Mucosa of descending colon (tissue), 3 donors: ENCODE measurements around the gene MYZAP. TPM values are rescaled to one million over a fixed set of nuclear protein-coding genes. Genes with fewer than 3 reads are reported as not detected.

Experiments
- ATAC-seq: fragments of 200-7000 bp; cut with Tn5 transposase; one replicate; pipeline ENCODE4 v1.9.1; 2020; ENCODE audit warnings: mild to moderate bottlenecking, moderate library complexity
- DNase-seq, 3 donors: peaks; one replicate each; pipeline ENCODE4 v3.0.0-alpha.2; 2020
- H3K36me3 ChIP-seq: fragments of 200-600 bp; one replicate; pipeline ENCODE4 v1.8.0; 2021; ENCODE audit warnings: low read depth, mild to moderate bottlenecking
- H3K4me1 ChIP-seq: fragments of 200-600 bp; one replicate; pipeline ENCODE4 v1.8.0; 2021; ENCODE audit warnings: low read depth, mild to moderate bottlenecking
- H3K4me3 ChIP-seq: fragments of 200-600 bp; one replicate; pipeline ENCODE4 v1.8.0; 2021; ENCODE audit warnings: mild to moderate bottlenecking
- H3K9me3 ChIP-seq: fragments of 200-600 bp; one replicate; pipeline ENCODE4 v1.8.0; 2021; ENCODE audit warnings: mild to moderate bottlenecking
- CTCF ChIP-seq: fragments of 200-600 bp; IDR thresholded peaks from one replicate; pipeline ENCODE4 v1.8.0; 2022; ENCODE audit warnings: antibody characterized with exemption, mild to moderate bottlenecking
- intact Hi-C, 2 donors: fragments of 100-400 bp; cut with DNase I in 1 of 2; cut with micrococcal nuclease in 1 of 2; formaldehyde crosslinking; loops; one replicate each; pipeline versions ENCODE4 v1.11.0 to v1.11.1; 2022; cut with DNase I, micrococcal nuclease
- total RNA-seq, 3 donors: library from RNA; stranded (reverse); fragmentation: NEBNext Ultra II Directional in 2 of 3; extraction: Animal tissue kit (Norgen Biotek cat#: 25700) in 2 of 3; gene quantifications; one replicate each; pipeline versions ENCODE4 v1.2.1 to v1.2.4, GENCODE V29; 2021 to 2023
- donor health status: DM: no; HTN: no; CAD: no; lungs with moderate emphysema.
- donor health status: DM: no; HTN: no; CAD: no.
- donor health status: DM: no; HTN: yes; CAD: no.

MYZAP gene
- total RNA-seq, 3 donors from 2014 or later: 17.5 to 18.8 (median 17.9) TPM

GRCh38 chr15:57720867-57721266, 129.2 kb downstream of the MYZAP start:
- TF ChIP-seq CTCF: no peak
- Histone ChIP-seq H3K4me1 (no peaks in the 10 kb centered on the region), H3K4me3 (no peak overlapping the region), H3K36me3 (no peaks in the 10 kb centered on the region), H3K9me3 (no peaks in the 10 kb centered on the region)
- DNase-seq: no peak
- no peak for ATAC-seq
- intact Hi-C loops: no loop called here

GRCh38 chr15:57726411-57726810, 134.7 kb downstream of the MYZAP start:
- intact Hi-C loops: no loop called here
- Histone ChIP-seq H3K4me1 (no peaks in the 10 kb centered on the region), H3K4me3 (no peak overlapping the region), H3K36me3 (no peaks in the 10 kb centered on the region), H3K9me3 (no peaks in the 10 kb centered on the region)
- no peak for TF ChIP-seq CTCF
- ATAC-seq (no peak), DNase-seq (no peak)

- DNase-seq (no peak), ATAC-seq (no peak)
- Histone ChIP-seq H3K36me3 (no peaks in the 10 kb centered on the region), H3K9me3 (no peaks in the 10 kb centered on the region), H3K4me1 (no peaks in the 10 kb centered on the region), H3K4me3 (no peak overlapping the region)
- intact Hi-C loops: no loop called here
- no peak for TF ChIP-seq CTCF
Observed at GRCh38 chr15:57727031-57727430, 135.3 kb downstream of the MYZAP start.

GRCh38 chr15:57728436-57728835, 136.7 kb downstream of the MYZAP start:
- intact Hi-C loops: no loop called here

GRCh38 chr15:57730876-57731275, 139.2 kb downstream of the MYZAP start:
- H3K4me3 ChIP-seq: no peak overlapping the region
- no peak for DNase-seq
- no peak for TF ChIP-seq CTCF
- no peaks in the 10 kb centered on the region for H3K36me3 ChIP-seq
- no peak for ATAC-seq
- H3K9me3 ChIP-seq: no peaks in the 10 kb centered on the region
- no peaks in the 10 kb centered on the region for H3K4me1 ChIP-seq
- intact Hi-C loops: no loop called here

More at GRCh38 chr15:57728436-57728835, 136.7 kb downstream of the MYZAP start:
- Histone ChIP-seq H3K9me3 (no peaks in the 10 kb centered on the region), H3K36me3 (no peaks in the 10 kb centered on the region), H3K4me1 (no peaks in the 10 kb centered on the region), H3K4me3 (no peak overlapping the region)
- DNase-seq (no peak), ATAC-seq (no peak)
- TF ChIP-seq CTCF: no peak

- intact Hi-C loops: no loop called here
Observed at GRCh38 chr15:57731530-57732103, 139.9 kb downstream of the MYZAP start.

More at GRCh38 chr15:57731530-57732103, 139.9 kb downstream of the MYZAP start:
- Histone ChIP-seq H3K9me3 (no peaks in the 10 kb centered on the region), H3K4me3 (no peak overlapping the region), H3K36me3 (no peaks in the 10 kb centered on the region), H3K4me1 (no peaks in the 10 kb centered on the region)
- DNase-seq (no peak), ATAC-seq (no peak)
- no peak for TF ChIP-seq CTCF
